GM19239 (cell line): ENCODE data around the gene WFDC13.

Source experiments
- DNase-seq: peaks from one replicate; pipeline ENCODE4 v3.0.0; 2011; ENCODE audit warnings: low spot score; ENCODE audit not compliant: insufficient read length
- FAIRE-seq: peaks from 2 replicates; lab custom pipeline; 2011; peaks lifted over from hg19 to GRCh38; lab: Jason Lieb, UNC

WFDC13 gene

GRCh38 chr20:45758096-45758495 is 56.3 kb downstream of the WFDC13 start:
- FAIRE-seq (no peak), DNase-seq (no peak)
